Peyer's patch (tissue), 4 donors: Measurements from ENCODE around the gene NECAB3.

Experiments
- CTCF ChIP-seq, 6 experiments: fragments of 450-650 bp in 4 of 6; fragments of 200-600 bp in 2 of 6; sonication (generic) in 1 of 6; IDR thresholded peaks; one replicate each; pipeline ENCODE4 v1.5.1; 2017 to 2019; ENCODE audit warnings: antibody characterized with exemption in 6 of 6, mild to moderate bottlenecking in 3 of 6, moderate library complexity in 1 of 6
- POLR2A ChIP-seq, 2 donors: fragments of 450-650 bp; IDR thresholded peaks; one replicate each; pipeline ENCODE4 v1.5.1; 2017; ENCODE audit warnings: antibody characterized with exemption in 2 of 2, mild to moderate bottlenecking in 2 of 2, moderate library complexity in 2 of 2

- TF ChIP-seq CTCF (IDR thresholded peaks at IDR 0.05) (no peak), POLR2A (IDR thresholded peaks at IDR 0.05) (no peak)
Measured at GRCh38 chr20:33681728-33682353, 7.6 kb upstream of the NECAB3 start.
